GM12872 (cell line): ENCODE measurements around the gene DCTN2.

Source experiments
- TF ChIP-seq, protein P1 (sequence below): IDR thresholded peaks from 3 replicates; pipeline ENCODE4 v1.5.1; 2011; ENCODE audit warnings: low read depth, mild to moderate bottlenecking, low read length, moderate library complexity; ENCODE audit not compliant: insufficient read depth

Gene DCTN2

DNA sequence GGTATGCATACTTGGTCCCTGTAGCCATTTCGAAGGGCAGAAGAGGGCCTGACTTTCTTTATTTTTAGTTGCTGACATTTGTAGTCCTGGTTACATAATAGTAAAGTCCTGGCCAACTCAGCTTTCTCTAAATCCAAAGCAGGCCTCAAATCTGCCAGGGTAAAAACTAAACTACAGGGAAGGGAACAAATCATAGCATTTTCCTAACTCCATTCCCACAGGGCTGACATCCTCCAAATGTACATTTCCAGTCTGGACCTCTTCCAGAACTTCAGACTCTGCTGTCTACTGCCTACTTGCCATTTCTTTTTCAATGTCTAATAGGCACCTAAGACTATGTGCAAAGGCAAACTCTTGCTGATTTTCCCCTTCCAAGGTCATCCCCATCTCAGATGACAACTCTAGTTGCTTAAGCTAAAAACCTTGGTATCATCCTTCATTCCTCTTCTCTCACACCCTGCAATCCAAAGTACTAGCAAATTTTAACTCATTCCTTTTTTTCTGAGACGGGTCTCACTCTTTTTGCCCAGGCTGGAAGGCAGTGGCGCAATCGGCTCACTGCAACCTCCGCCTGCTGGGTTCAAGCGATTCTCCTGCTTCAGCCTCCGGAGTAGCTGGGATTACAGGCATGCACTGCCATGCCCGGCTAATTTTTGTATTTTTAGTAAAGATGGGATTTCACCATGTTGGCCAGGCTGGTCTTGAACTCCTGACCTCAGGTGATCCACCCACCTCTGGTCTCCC lies 28.6 kb downstream of the DCTN2 start:
- TF ChIP-seq, protein P1, sequence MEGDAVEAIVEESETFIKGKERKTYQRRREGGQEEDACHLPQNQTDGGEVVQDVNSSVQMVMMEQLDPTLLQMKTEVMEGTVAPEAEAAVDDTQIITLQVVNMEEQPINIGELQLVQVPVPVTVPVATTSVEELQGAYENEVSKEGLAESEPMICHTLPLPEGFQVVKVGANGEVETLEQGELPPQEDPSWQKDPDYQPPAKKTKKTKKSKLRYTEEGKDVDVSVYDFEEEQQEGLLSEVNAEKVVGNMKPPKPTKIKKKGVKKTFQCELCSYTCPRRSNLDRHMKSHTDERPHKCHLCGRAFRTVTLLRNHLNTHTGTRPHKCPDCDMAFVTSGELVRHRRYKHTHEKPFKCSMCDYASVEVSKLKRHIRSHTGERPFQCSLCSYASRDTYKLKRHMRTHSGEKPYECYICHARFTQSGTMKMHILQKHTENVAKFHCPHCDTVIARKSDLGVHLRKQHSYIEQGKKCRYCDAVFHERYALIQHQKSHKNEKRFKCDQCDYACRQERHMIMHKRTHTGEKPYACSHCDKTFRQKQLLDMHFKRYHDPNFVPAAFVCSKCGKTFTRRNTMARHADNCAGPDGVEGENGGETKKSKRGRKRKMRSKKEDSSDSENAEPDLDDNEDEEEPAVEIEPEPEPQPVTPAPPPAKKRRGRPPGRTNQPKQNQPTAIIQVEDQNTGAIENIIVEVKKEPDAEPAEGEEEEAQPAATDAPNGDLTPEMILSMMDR, result no peak

DNA sequence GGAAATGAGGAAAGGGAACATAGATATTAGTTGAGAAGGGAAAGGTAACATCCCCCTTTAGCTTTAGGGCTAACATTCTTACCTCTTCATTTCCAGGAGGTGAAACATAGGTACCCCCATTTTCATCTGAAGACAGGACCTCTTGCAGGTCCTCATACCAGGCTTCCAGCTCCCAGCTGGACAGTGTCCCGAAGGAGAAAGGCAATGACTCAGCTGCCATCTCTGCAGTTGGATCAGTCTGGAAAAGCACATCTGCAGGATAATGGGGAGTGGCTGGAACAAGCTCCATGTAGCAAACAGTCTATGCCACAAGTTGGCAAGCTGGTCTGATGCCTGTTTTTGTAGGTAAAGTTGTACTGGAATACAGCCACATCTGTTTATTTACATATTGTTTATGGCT lies 29.8 kb downstream of the DCTN2 start:
- TF ChIP-seq, protein P1, result no peak

DNA sequence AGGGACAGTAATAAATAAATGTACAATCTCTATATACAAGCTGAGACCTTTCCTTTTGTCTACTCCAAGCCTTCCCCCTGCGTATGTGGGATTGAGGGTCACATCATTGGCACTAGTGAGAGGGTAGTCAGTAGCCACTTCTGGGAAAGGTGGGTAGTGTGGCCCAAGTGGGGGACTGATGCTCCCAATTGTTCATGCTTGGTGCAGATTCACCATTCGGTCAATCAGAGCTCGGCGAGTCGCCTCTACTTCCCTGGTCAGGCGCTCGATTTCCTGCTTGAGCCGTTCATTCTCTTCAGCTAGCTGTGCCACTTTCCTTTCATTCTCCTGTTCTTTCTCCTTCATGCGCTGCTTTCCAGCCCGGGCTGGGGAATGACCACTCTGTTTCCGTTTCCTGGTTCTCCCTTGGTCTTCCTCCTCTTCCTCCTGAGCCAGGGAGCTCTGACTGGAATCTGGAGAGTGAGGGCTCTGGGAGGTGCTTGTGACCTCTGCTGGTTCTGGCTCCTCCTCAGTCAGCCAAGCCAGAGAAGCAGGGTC lies 30.3 kb downstream of the DCTN2 start:
- TF ChIP-seq, protein P1, result no peak

DNA sequence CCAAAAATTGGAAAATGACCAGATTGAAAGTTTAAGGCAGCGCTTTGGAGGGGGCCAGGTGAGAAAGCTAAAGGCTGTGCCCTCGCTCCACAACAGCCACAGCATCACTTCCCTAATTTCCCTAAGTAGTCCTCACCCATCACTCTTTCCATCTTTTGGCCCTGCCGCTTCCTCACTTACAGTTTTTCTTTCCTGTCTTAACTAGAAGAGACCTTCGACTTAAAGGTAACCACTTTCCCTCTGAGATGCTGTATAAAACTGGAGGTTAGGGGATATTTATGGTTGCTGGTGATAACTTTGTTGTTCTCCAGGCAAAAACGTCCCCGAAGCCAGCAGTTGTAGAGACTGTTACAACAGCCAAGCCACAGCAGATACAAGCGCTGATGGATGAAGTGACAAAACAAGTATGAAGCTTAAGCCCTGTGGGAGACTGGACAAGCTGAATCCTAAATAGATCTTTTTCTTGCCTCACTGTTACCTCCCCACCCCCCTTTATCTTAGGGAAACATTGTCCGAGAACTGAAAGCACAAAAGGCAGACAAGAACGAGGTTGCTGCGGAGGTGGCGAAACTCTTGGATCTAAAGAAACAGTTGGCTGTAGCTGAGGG lies 31.0 kb downstream of the DCTN2 start:
- TF ChIP-seq, protein P1, result no peak

DNA sequence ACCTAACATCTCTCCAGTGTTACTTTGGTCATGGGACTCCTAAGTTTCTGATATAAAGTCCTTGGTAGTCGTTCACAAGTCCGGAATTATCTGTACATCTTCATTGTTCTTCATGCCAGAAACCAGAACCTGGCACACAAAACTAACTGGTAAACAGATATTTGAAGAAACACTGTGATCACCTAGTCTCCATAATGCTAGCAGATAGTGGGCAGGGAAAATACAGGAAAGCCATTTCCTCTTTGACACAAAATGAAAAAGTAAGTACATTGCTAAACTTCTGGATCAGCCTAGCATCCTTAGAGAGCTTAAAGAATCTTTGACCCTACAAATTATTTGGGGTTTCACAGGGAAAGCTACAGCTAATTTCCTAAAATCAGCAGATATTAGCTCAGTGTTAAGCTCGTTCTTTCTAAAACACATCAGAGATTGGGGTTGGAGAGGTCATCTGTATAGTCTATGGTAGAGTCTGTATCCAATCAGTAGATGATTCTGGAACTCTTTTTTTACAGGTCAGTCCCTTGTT lies 31.5 kb downstream of the DCTN2 start:
- TF ChIP-seq, protein P1, result no peak

DNA sequence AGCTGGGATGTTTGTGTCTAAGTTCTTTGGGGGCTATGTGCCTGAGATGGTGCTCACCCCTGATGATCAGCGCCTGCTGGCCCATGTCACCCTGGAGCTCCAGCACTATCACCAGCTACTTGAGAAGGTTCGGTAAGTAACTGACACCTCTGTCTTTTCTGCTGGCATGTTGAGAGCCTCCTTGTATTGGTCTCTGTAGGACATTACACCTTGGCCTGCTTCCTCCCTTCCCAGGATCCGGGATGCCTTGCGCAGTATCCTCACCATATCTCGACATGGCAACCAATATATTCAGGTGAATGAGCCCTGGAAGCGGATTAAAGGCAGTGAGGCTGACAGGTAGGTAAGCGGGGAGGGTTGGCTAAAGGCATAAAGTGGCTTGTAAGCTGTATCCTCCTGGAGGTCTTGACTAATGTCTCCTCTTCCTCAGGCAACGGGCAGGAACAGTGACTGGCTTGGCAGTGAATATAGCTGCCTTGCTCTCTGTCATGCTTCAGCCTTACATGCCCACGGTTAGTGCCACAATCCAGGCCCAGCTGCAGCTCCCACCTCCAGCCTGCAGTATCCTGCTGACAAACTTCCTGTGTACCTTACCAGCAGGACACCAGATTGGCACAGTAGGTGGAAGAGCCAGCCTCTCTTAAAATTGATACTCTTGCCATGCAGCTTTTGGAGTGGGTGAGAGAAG lies 32.1 kb downstream of the DCTN2 start:
- TF ChIP-seq, protein P1, result no peak

DNA sequence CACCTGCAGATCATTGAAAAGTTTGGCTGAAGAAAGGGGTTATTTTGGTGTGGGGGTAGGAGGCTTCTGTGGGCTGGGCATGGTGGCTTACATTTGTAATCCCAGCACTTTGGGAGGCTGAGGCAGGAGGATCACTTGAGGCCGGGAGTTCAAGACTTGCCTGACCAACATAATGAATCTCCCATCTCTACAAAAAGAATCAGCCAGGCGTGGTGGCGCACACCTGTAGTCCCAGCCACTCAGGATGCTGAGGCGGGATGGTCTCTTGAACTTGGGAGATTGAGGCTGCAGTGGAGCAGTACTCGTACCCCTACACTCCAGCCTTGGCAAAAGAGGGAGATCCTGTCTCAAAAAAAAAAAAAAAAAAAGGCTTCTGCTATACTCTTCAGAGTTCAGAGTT lies 33.7 kb downstream of the DCTN2 start:
- TF ChIP-seq, protein P1, result no peak
